Measurements from ENCODE around the gene GAS6.
A peak's percentile ranks its signal among the peaks of the same experiment; 100 is the strongest.
"Not testable (repeated sequence)": the region's sequence is repeated elsewhere in the genome, so short reads cannot be mapped to it uniquely, and the experiment has no call there.

The GAS6 gene

GRCh38 chr13:113886561-113887112 is 22.8 kb upstream of the GAS6 start:
- no peak for DNase-seq

DNA sequence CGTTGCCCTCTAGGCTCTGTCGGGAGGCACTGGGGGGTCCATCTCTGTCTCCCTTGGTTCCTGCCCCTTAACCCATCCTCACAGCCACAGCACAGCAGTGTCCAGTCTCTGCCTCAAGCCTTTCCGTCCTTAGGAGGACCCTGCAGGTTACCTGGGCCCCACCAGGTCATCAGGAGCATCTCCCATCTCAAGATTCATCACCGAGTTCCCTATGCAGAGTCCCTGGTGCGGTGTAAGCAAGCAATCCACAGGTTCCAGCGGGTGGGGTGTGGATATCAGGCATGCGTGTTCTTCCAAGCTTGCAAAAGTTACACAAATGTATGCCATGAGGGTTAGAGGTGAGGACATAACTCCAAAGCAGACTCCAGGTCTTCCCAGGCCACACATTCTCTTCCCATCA is 20.9 kb upstream of the GAS6 start:
- DNase-seq: no peak

GRCh38 chr13:113883921-113884804 is 20.3 kb upstream of the GAS6 start:
- no peak for DNase-seq

- DNase-seq: no peak
These were observed 19.5 kb upstream of the GAS6 start for GRCh38 chr13:113883314-113883811.

DNA sequence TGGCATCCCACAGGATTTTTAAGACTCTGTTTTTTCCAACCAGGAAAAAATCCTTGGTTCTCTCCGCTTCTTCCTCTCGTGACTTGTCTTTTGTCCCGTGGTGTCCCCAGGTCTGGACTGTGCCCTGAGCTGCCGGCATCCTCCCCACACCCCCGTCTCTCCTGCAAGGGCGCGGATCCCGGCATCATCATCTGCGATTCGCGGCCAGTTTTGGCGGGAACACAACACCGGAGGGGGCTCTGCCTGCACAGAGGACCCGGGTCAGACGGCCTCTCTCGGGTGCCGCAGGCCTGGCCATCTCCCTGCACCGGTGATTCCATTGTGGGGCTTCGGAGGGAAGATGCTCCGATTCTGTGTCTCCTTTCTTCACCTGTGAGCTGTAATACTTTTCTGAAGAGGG is 18.8 kb upstream of the GAS6 start:
- no peak for DNase-seq

- no peak for DNase-seq
These were observed 18.4 kb upstream of the GAS6 start for GRCh38 chr13:113882267-113882630.

GRCh38 chr13:113881614-113882266 is 17.9 kb upstream of the GAS6 start:
- DNase-seq: no peak

DNA sequence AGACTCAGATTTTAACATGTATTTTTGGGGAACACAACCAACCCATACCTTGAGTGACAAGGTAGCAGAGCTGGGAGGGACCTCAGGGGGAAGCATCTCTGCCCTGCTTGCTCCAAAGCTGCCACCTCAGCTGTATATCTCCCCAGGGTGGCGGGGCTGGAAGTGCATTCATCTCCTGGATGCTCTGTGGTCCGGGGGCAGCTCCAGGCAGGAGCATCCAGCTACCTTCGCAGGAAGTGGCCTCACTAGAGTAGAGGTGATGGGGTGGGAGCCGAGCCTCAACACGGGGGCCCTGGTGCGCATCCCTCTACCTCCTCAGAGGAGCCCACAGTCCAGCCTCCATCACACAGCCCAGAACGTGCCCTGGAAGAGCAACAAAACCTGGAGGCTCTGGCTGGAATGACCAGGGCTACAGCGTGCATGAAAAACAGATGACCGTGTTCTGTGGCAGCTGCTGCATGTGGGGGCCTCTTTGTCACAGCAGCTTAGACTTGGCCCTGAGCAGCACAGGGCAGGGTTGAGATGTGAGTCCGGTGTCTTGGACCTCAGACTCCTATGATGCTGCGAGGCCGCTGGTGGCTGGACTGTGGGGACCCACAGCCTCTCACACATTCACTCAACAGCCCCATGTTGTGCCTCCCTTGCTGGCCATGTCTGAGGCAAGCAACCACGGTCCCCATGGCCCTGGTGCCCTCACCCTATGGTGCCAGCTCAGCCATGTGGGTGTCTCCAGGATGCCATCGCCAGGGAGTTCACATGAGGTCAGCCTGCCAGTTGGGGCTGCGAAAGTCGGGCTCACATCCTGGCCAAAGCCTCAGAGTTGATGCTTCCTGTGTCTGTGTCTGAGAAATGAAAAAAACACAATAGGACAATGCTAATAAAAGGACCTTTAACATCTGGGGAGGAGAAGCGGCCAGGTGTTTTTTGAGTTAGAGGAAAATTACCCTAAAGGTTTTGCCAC is 17.1 kb upstream of the GAS6 start:
- no peak for DNase-seq

GRCh38 chr13:113879494-113880360 is 15.9 kb upstream of the GAS6 start:
- DNase-seq: no peak

GRCh38 chr13:113879017-113879416 is 15.1 kb upstream of the GAS6 start:
- no peak for DNase-seq

GRCh38 chr13:113877149-113877990 is 13.5 kb upstream of the GAS6 start:
- DNase-seq: no peak

DNA sequence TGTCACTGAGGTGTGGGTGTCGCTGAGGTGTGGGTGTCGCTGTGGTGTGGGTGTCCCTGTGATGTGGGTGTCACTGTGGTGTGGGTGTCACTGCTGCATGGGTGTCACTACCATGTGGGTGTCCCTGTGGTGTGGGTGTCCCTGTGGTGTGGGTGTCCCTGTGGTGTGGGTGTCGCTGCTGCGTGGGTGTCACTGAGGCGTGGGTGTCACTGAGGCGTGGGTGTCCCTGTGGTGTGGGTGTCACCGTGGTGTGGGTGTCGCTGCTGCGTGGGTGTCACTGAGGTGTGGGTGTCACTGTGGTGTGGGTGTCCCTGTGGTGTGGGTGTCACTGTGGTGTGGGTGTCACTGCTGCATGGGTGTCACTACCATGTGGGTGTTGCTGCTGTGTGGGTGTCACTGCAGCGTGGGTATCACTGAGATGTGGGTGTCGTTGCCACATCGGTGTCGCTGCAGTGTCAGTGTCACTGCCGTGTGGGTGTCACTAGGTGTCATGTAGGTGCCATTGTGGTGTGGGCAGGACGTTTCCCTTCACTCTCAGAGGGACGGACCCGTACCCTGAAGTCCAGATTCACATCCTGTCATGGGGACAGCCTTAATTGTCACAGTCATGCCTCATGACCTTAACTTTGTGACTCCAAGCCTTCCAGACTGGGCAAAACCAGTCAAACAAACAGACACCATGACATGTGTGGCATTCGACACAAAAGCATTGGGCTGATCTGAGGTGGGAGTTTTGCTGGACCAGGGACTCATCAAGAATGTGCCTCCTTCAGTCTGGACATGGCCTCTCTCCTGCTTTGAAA is 12.7 kb upstream of the GAS6 start:
- peak; percentile 44 for DNase-seq

DNA sequence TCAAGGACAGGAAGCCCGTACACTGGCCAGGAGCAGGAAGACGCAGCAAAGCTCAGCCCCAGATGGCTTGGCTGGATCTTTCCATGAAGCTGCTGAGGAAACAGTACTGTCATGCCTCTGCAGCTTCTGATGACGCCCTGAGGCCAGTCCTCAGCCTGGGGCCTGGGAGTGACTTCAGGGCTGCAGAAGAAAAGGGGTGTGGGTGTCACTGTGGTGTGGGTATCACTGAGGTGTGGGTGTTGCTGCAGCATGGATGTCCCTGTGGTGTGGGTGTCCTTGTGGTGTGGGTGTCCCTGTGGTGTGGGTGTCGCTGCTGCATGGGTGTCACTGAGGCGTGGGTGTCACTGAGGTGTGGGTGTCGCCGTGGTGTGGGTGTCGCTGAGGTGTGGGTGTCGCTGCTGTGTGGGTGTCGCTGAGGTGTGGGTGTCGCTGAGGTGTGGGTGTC is 12.0 kb upstream of the GAS6 start:
- DNase-seq: peak; percentile 35

- DNase-seq: no peak
These were observed 11.5 kb upstream of the GAS6 start for GRCh38 chr13:113875429-113875815.

GRCh38 chr13:113874579-113875428 is 10.9 kb upstream of the GAS6 start:
- DNase-seq: no peak

DNA sequence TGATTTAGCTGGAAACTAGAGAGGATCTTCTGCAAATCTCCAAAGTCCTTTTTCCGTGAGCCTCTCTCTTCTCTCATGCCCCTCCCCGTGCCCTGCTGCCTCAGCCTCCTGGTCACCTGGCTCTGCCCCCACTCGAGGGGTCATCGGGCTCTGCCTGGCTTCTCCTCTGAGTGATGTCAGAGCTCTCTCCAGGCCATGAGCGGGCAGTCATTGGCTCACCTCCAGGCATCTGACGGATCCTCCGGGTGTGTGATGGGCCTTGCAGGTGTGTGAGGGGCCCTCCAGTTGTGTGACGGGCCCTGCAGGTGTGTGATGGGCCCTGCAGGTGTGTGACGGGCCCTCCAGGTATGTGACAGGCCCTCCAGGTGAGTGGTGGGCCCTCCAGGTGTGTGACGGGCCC is 10.3 kb upstream of the GAS6 start:
- DNase-seq: no peak

DNA sequence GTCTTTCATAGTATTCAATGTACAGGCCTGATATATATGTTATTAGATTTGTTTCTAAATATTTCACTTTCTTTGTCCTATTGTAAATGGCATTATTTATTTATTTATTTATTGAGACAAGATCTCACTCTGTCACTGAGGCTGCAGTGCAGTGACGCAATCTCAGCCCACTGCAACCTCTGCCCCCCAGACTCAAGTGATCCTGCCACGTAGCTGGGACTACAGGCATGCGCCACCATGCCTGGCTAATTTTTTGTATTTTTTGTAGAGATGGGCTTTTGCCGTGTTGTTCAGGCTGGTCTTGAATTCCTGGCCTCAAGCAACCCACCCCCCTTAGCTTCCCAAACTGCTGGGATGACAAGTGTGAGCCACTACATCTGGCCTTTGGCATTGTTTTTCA is 5.4 kb upstream of the GAS6 start:
- no peak for DNase-seq

- not testable (repeated sequence) for DNase-seq
These were observed 4.0 kb upstream of the GAS6 start for GRCh38 chr13:113867913-113868312.

DNA sequence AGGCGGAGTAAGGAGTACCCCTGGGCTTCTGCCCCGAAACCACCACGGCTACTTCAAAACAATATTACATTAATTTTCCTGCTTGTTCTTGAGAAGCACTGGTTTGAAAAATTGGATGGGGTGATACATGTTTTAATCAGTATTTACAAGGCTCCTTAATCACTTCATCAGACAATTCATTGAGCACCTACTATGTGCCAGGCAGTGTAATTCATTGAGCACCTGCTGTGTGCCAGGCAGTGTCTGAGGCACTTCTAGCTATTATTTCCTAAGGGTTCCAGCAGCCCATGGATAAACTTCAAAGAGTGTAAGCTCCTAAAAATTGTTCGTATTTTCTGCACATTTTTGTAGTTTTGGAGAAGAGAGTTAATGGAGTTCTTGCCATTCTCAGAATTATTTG is 1.6 kb upstream of the GAS6 start:
- no peak for DNase-seq

Data from CD4-positive, alpha-beta T cell treated with Interleukin-4 for 4 hours (primary cell).